ENCODE data around the gene GNB1L.

GRCh38 chr22:19805821-19806212, 48.9 kb downstream of the GNB1L start:
- TF ChIP-seq POLR2AphosphoS5 (IDR thresholded peaks at IDR 0.05; ENCODE audit: low read depth, low read length) (no peak), CTCF (IDR thresholded peaks at IDR 0.05) (no peak)

Measured in Panc1 (cell line).